Left lung (tissue), 10 donors: ENCODE results near the gene HCAR3. TPM values are rescaled to one million over a fixed set of nuclear protein-coding genes. Genes with fewer than 3 reads are reported as not detected.
"Not testable (repeated sequence)": the region's sequence is repeated elsewhere in the genome, so short reads cannot be mapped to it uniquely, and the experiment has no call there.

Experiments
- ATAC-seq: fragments of 200-7000 bp; cut with Tn5 transposase; one replicate; pipeline ENCODE4 v1.9.1; 2020; ENCODE audit warnings: moderate library complexity
- DNase-seq, 4 donors: peaks; one replicate each; pipeline ENCODE4 v3.0.0-alpha.2; 2013 to 2020
- H3K27ac ChIP-seq, 2 donors: fragments of 200-600 bp; sonication (generic) in 1 of 2; one replicate each; pipeline versions ENCODE4 v1.5.0 to v1.8.0; 2020 to 2021
- H3K27me3 ChIP-seq, 2 donors: fragments of 200-600 bp; sonication (generic) in 1 of 2; one replicate each; pipeline versions ENCODE4 v1.5.0 to v1.8.0; 2020 to 2021
- H3K36me3 ChIP-seq, 2 donors: fragments of 200-600 bp; sonication (generic) in 1 of 2; one replicate each; pipeline versions ENCODE4 v1.5.0 to v1.8.0; 2020 to 2021
- H3K4me1 ChIP-seq, 2 donors: fragments of 200-600 bp; one replicate each; pipeline ENCODE4 v1.8.0; 2021
- H3K4me3 ChIP-seq, 2 donors: fragments of 200-600 bp; sonication (generic) in 1 of 2; one replicate each; pipeline versions ENCODE4 v1.5.0 to v1.8.0; 2020 to 2021; ENCODE audit warnings: mild to moderate bottlenecking in 1 of 2
- H3K9me3 ChIP-seq, 2 donors: fragments of 200-600 bp; sonication (generic) in 1 of 2; one replicate each; pipeline versions ENCODE4 v1.5.0 to v1.8.0; 2020 to 2021
- CTCF ChIP-seq, 2 donors: fragments of 200-600 bp; sonication (generic) in 1 of 2; IDR thresholded peaks; one replicate each; pipeline versions ENCODE4 v1.5.0 to v1.8.0; 2021; ENCODE audit warnings: antibody characterized with exemption in 2 of 2
- intact Hi-C, 2 donors: fragments of 100-400 bp; cut with DNase I; formaldehyde crosslinking; loops; one replicate each; pipeline versions ENCODE4 v1.11.2 to v1.14.2; 2022
- polyA plus RNA-seq, 6 donors: library from polyadenylated mRNA; unstranded; fragments of 120-200 nt; gene quantifications; one replicate each; pipeline ENCODE4 v1.2.1, GENCODE V29; 2013; ENCODE audit not compliant: insufficient read length in 6 of 6
- total RNA-seq, 2 donors: library from RNA; stranded (reverse); fragmentation: NEBNext Ultra II Directional; extraction: Animal tissue kit (Norgen Biotek cat#: 25700); gene quantifications; one replicate each; pipeline ENCODE4 v1.2.1, GENCODE V29; 2021
- donor health status: DM: no; HTN: yes; CAD: no.
- donor health status: DM: no; HTN: no; CAD: no.

HCAR3 gene
- total and polyA plus RNA-seq, 8 donors, result 0.07 to 2.8 (median 0.16) TPM; not detected in 2

GRCh38 chr12:122688291-122688690 lies 28.3 kb downstream of the HCAR3 start:
- Histone ChIP-seq H3K4me3 (no peak overlapping the region), H3K4me1 (no peaks in the 10 kb centered on the region), H3K27ac (no peak overlapping the region), H3K27me3 (no peaks in the 10 kb centered on the region), H3K36me3 (no peaks in the 10 kb centered on the region), H3K9me3 (no peaks in the 10 kb centered on the region)
- TF ChIP-seq CTCF (IDR thresholded peaks at IDR 0.05), result no peak
- no peak for DNase-seq
- intact Hi-C loops, result no loop called here
- peak; percentile 57 for ATAC-seq

- peak overlapping the region in 1 of 2 donors; percentile 29 for H3K27ac ChIP-seq
- no peak overlapping the region for H3K4me3 ChIP-seq
- no peak for TF ChIP-seq CTCF (IDR thresholded peaks at IDR 0.05)
- intact Hi-C loops, result no loop called here
- peaks cover 0 to 5% of the 10 kb centered on the region in 2 donors for H3K4me1 ChIP-seq
- H3K36me3 ChIP-seq, result no peaks in the 10 kb centered on the region
- no peaks in the 10 kb centered on the region for H3K27me3 ChIP-seq
- peak in 3 of 4 donors; percentile 23 to 85 (median 76) for DNase-seq
- H3K9me3 ChIP-seq, result no peaks in the 10 kb centered on the region
- ATAC-seq, result peak; percentile 91
These were observed 29.5 kb downstream of the HCAR3 start for GRCh38 chr12:122687086-122687485.

GRCh38 chr12:122686538-122686937 lies 30.1 kb downstream of the HCAR3 start:
- Histone ChIP-seq H3K9me3 (no peaks in the 10 kb centered on the region), H3K4me3 (no peak overlapping the region), H3K27me3 (no peaks in the 10 kb centered on the region), H3K36me3 (no peaks in the 10 kb centered on the region), H3K4me1 (peaks cover 0 to 9% of the 10 kb centered on the region in 2 donors), H3K27ac (no peak overlapping the region)
- no peak for TF ChIP-seq CTCF (IDR thresholded peaks at IDR 0.05)
- no peak for DNase-seq
- intact Hi-C loops, result no loop called here
- no peak for ATAC-seq

- TF ChIP-seq CTCF (IDR thresholded peaks at IDR 0.05), result no peak
- Histone ChIP-seq H3K4me1 (peaks cover 2 to 25% of the 10 kb centered on the region in 2 donors), H3K9me3 (no peaks in the 10 kb centered on the region), H3K27ac (no peak overlapping the region), H3K4me3 (no peak overlapping the region), H3K27me3 (no peaks in the 10 kb centered on the region), H3K36me3 (no peaks in the 10 kb centered on the region)
- no peak for ATAC-seq
- intact Hi-C loops, result no loop called here
- DNase-seq, result no peak
These were observed 32.3 kb downstream of the HCAR3 start for GRCh38 chr12:122684297-122684813.

- no peaks in the 10 kb centered on the region for H3K27me3 ChIP-seq
- ATAC-seq (peak; percentile 51), DNase-seq (peak in 1 of 4 donors; percentile 45)
- no peaks in the 10 kb centered on the region for H3K36me3 ChIP-seq
- no peak overlapping the region for H3K4me3 ChIP-seq
- intact Hi-C loops, result no loop called here
- TF ChIP-seq CTCF (IDR thresholded peaks at IDR 0.05), result no peak
- H3K4me1 ChIP-seq, result peaks cover 8 to 31% of the 10 kb centered on the region in 2 donors
- peak overlapping the region in 1 of 2 donors; percentile 69 for H3K27ac ChIP-seq
- H3K9me3 ChIP-seq, result no peaks in the 10 kb centered on the region
These were observed 34.8 kb downstream of the HCAR3 start for GRCh38 chr12:122681814-122682213.

GRCh38 chr12:122680989-122681388 lies 35.6 kb downstream of the HCAR3 start:
- DNase-seq, H3K9me3 ChIP-seq, ATAC-seq, H3K27ac ChIP-seq, H3K36me3 ChIP-seq, H3K27me3 ChIP-seq, intact Hi-C loops, H3K4me3 ChIP-seq: not testable (repeated sequence)
- peaks cover 8 to 31% of the 10 kb centered on the region in 2 donors for H3K4me1 ChIP-seq

- H3K9me3 ChIP-seq, ATAC-seq, H3K36me3 ChIP-seq, H3K27me3 ChIP-seq, H3K27ac ChIP-seq, intact Hi-C loops, H3K4me3 ChIP-seq, DNase-seq: not testable (repeated sequence)
- peaks cover 8 to 24% of the 10 kb centered on the region in 2 donors for H3K4me1 ChIP-seq
These were observed 39.8 kb downstream of the HCAR3 start for GRCh38 chr12:122676781-122677180.

GRCh38 chr12:122676015-122676414 lies 40.6 kb downstream of the HCAR3 start:
- H3K36me3 ChIP-seq, H3K9me3 ChIP-seq, H3K27ac ChIP-seq, intact Hi-C loops, H3K27me3 ChIP-seq, DNase-seq, H3K4me3 ChIP-seq, ATAC-seq: not testable (repeated sequence)
- H3K4me1 ChIP-seq, result peaks cover 8 to 17% of the 10 kb centered on the region in 2 donors
